Measurements from ENCODE around the gene SSTR5.

- no peak for TF ChIP-seq CTCF (IDR thresholded peaks at IDR 0.05)
- no peak for TF ChIP-seq EZH2 (IDR thresholded peaks at IDR 0.05; ENCODE audit: borderline replicate concordance, insufficient read depth, low read depth, low read length, poor library complexity, severe bottlenecking)
Observed at GRCh38 chr16:1094601-1095449, 22.3 kb downstream of the SSTR5 start.

Measured in B cell (primary cell).